Measurements from ENCODE around the gene NEIL3. TPM values are rescaled to one million over a fixed set of nuclear protein-coding genes. Genes with fewer than 3 reads are reported as not detected.

NEIL3 gene
- polyA plus RNA-seq, 1 donor (not counting 4 experiments of a cell fraction or from before 2014, with no cell fraction given) = 7.6 TPM

DNA sequence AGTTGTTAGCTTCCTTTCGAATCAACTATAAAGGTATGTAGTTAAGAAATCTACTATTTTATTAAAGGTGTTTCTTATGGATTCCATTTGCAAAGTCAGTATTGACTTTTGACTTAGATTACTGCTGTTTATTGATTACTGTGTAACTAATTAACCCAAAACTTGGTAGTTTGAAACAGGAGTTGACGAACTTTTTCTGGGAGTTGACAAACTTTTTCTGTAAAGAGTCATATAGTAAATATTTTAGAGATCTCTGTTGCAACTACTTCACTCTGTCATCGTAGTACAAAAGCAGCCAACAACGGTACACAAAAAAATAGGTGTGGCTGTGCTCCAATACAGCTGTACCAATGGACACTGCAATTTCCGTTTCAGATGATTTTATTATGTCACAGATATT lies 102.3 kb downstream of the NEIL3 start:
- dilution Hi-C loops (cut with MboI; ENCODE audit: extremely low pct_ligation_motif_present, low sequenced_read_pairs) = no loop called here

More for the DNA sequence above, 102.3 kb downstream of the NEIL3 start:
- H3K27me3 ChIP-seq (ENCODE audit: control insufficient read depth, extremely low read depth, insufficient read depth, low read length) = no peaks in the 10 kb centered on the region
- H3K27ac ChIP-seq (ENCODE audit: control insufficient read depth, insufficient read depth, low read length) = no peak overlapping the region
- DNase-seq (ENCODE audit: low read depth, low spot score) (no peak), FAIRE-seq (no peak)
- no peaks in the 10 kb centered on the region for H4K20me1 ChIP-seq (ENCODE audit: control insufficient read depth, extremely low read depth, insufficient read depth, low read length)
- no peak overlapping the region for H3K4me3 ChIP-seq (ENCODE audit: control insufficient read depth in 2 of 3, extremely low read depth in 1 of 3, insufficient read depth in 2 of 3, low read depth in 1 of 3, low read length in 3 of 3)
- H3K4me1 ChIP-seq (ENCODE audit: control insufficient read depth, extremely low read depth, insufficient read depth, low read length) = no peaks in the 10 kb centered on the region
- H3K9me1 ChIP-seq (ENCODE audit: control insufficient read depth, extremely low read depth, insufficient read depth, low read length) = no peaks in the 10 kb centered on the region
- no peak overlapping the region for H3K9ac ChIP-seq (ENCODE audit: control insufficient read depth, extremely low read depth, insufficient read depth, low read length)
- H3K79me2 ChIP-seq (ENCODE audit: control insufficient read depth, insufficient read depth, low read length) = no peaks in the 10 kb centered on the region
- H2AFZ ChIP-seq (ENCODE audit: control insufficient read depth, low read length) = no peak overlapping the region
- TF ChIP-seq CTCF (optimal IDR thresholded peaks at IDR 0.05 in 1 of 3, IDR thresholded peaks at IDR 0.05 in 1 of 3, conservative IDR thresholded peaks at IDR 0.05 in 1 of 3; ENCODE audit: extremely low read depth in 1 of 3, insufficient read depth in 2 of 3, low read length in 3 of 3) (no peak), EZH2 (IDR thresholded peaks at IDR 0.05; ENCODE audit: low read length) (no peak)
- H3K36me3 ChIP-seq (ENCODE audit: control insufficient read depth in 2 of 2, extremely low read depth in 1 of 2, insufficient read depth in 2 of 2, low read length in 2 of 2) = no peaks in the 10 kb centered on the region
- H3K4me2 ChIP-seq (ENCODE audit: control insufficient read depth, extremely low read depth, insufficient read depth, low read depth, low read length) = no peak overlapping the region
- H3K9me3 ChIP-seq (ENCODE audit: control insufficient read depth, low read depth, low read length) = no peaks in the 10 kb centered on the region

Other genes with a start within 250 kb of the NEIL3 start
- 12.0 to 18.0 TPM (median 16.7 TPM) in 3 replicates for gene AGA, start 132.6 kb downstream of the NEIL3 start, polyA plus RNA-seq

All from keratinocyte (primary cell).